Astrocyte (in vitro differentiated cells and primary cell): ENCODE results near the gene HNRNPL. TPM values are rescaled to one million over a fixed set of nuclear protein-coding genes. Genes with fewer than 3 reads are reported as not detected.

ENCODE experiments used
- DNase-seq: peaks from one replicate; pipeline ENCODE4 v3.0.0-alpha.2; 2010; ENCODE audit warnings: low read depth
- FAIRE-seq: peaks from 2 replicates; lab custom pipeline; 2011; peaks lifted over from hg19 to GRCh38; lab: Jason Lieb, UNC
- H2AFZ ChIP-seq: 2 replicates; pipeline ENCODE4 v1.6.0; 2012; ENCODE audit warnings: low read depth, low read length, inconsistent platforms
- H3K27ac ChIP-seq: 2 replicates; pipeline ENCODE4 v1.5.1; 2011; ENCODE audit warnings: low read depth, low read length, inconsistent platforms
- H3K27me3 ChIP-seq: 2 replicates; pipeline ENCODE4 v1.6.0; 2011; ENCODE audit warnings: low read length, inconsistent platforms; ENCODE audit not compliant: insufficient read depth
- H3K36me3 ChIP-seq: 2 replicates; pipeline ENCODE4 v1.5.1; 2011; ENCODE audit warnings: low read length, inconsistent platforms; ENCODE audit not compliant: insufficient read depth
- H3K4me1 ChIP-seq: 2 replicates; pipeline ENCODE4 v1.5.1; 2011; ENCODE audit warnings: low read length, inconsistent platforms; ENCODE audit not compliant: insufficient read depth
- H3K4me2 ChIP-seq: 2 replicates; pipeline ENCODE4 v1.6.0; 2012; ENCODE audit warnings: low read length, inconsistent platforms
- H3K4me3 ChIP-seq: 2 replicates; pipeline ENCODE4 v1.5.1; 2011; ENCODE audit warnings: low read depth, mild to moderate bottlenecking, low read length, inconsistent platforms; ENCODE audit not compliant: insufficient read depth
- H3K79me2 ChIP-seq: 2 replicates; pipeline ENCODE4 v1.6.0; 2012; ENCODE audit warnings: mild to moderate bottlenecking, low read length, inconsistent platforms; ENCODE audit not compliant: insufficient read depth
- H3K9ac ChIP-seq: 2 replicates; pipeline ENCODE4 v1.6.0; 2012; ENCODE audit warnings: mild to moderate bottlenecking, low read length, inconsistent platforms
- H3K9me3 ChIP-seq: 2 replicates; pipeline ENCODE4 v1.5.1; 2012; ENCODE audit warnings: low read depth, mild to moderate bottlenecking, low read length, inconsistent platforms; ENCODE audit not compliant: insufficient read depth
- H4K20me1 ChIP-seq: 2 replicates; pipeline ENCODE4 v1.6.0; 2012; ENCODE audit warnings: low read length, inconsistent platforms; ENCODE audit not compliant: insufficient read depth
- H3K27ac Mint-ChIP-seq: one replicate; pipeline ENCODE4 v1.8.0; 2021; ENCODE audit warnings: mild to moderate bottlenecking, mixed read lengths; ENCODE audit not compliant: unreplicated experiment
- H3K27me3 Mint-ChIP-seq: one replicate; pipeline ENCODE4 v1.8.0; 2021; ENCODE audit warnings: low read depth, mixed read lengths; ENCODE audit not compliant: unreplicated experiment
- H3K36me3 Mint-ChIP-seq: one replicate; pipeline ENCODE4 v1.8.0; 2021; ENCODE audit warnings: low read depth, mixed read lengths; ENCODE audit not compliant: unreplicated experiment
- H3K4me1 Mint-ChIP-seq: one replicate; pipeline ENCODE4 v1.8.0; 2021; ENCODE audit warnings: low read depth, mixed read lengths; ENCODE audit not compliant: unreplicated experiment
- H3K4me3 Mint-ChIP-seq: one replicate; pipeline ENCODE4 v1.8.0; 2021; ENCODE audit warnings: mild to moderate bottlenecking, moderate library complexity, mixed read lengths; ENCODE audit not compliant: unreplicated experiment
- H3K9me3 Mint-ChIP-seq: one replicate; pipeline ENCODE4 v1.8.0; 2021; ENCODE audit warnings: mild to moderate bottlenecking, mixed read lengths; ENCODE audit not compliant: unreplicated experiment
- EZH2 ChIP-seq: IDR thresholded peaks from 2 replicates; pipeline ENCODE4 v1.6.1; 2012; ENCODE audit warnings: mild to moderate bottlenecking, low read length, inconsistent platforms; ENCODE audit not compliant: insufficient read depth
- total RNA-seq: library from RNA; stranded (reverse); gene quantifications from 2 replicates; pipeline ENCODE4 v1.2.1, GENCODE V29; 2021
- TF ChIP-seq, protein P1 (sequence below): IDR thresholded peaks from 2 replicates; pipeline ENCODE4 v1.5.1; 2011; ENCODE audit warnings: low read depth, mild to moderate bottlenecking, inconsistent platforms, low read length, moderate library complexity; ENCODE audit not compliant: insufficient read depth

HNRNPL gene
- total RNA-seq, 1 donor from 2014 or later: 314 TPM

DNA sequence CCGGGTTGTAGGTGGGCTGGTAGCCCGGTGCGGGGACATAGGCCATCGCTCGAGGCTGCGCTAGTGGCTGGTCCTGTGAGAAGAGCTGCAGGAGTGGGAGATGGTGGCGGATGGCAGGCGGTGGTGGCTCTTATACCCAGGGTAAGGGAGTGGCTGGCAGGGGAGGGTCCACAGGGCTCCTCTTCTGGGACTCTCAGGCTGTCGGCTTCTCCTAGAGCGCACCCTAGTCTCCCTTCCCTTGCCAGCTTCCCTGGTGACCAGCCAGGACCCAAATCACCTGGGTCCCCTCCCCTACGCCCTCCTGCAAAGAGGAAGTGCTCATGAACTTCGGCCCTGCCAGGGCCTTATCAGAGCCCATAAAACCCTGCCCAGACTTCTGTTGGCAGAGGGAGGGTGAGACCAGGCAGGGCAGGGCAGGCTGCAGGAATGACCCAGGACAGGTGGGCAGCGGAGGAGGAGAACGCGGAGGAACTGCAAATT, 36.9 kb downstream of the HNRNPL start, which contains the start of gene LGALS4:
Gene LGALS4 (minus strand): TSS at position 105 of the 480 bp plus-strand sequence. CDS start 59 bp downstream, at position 46.
- H3K36me3 ChIP-seq: no peaks in the 10 kb centered on the region
- no peak for DNase-seq
- H3K9me3 ChIP-seq: no peaks in the 10 kb centered on the region
- H3K27ac ChIP-seq: no peak within 1 kb of the TSS
- FAIRE-seq: no peak
- no peak within 1 kb of the TSS for H3K4me3 ChIP-seq
- H3K27ac Mint-ChIP-seq: no peak within 1 kb of the TSS
- no peak within 1 kb of the TSS for H2AFZ ChIP-seq
- H3K27me3 ChIP-seq: no peaks in the 10 kb centered on the region
- no peak within 1 kb of the TSS for H3K4me3 Mint-ChIP-seq
- no peak for TF ChIP-seq EZH2
- TF ChIP-seq, protein P1, sequence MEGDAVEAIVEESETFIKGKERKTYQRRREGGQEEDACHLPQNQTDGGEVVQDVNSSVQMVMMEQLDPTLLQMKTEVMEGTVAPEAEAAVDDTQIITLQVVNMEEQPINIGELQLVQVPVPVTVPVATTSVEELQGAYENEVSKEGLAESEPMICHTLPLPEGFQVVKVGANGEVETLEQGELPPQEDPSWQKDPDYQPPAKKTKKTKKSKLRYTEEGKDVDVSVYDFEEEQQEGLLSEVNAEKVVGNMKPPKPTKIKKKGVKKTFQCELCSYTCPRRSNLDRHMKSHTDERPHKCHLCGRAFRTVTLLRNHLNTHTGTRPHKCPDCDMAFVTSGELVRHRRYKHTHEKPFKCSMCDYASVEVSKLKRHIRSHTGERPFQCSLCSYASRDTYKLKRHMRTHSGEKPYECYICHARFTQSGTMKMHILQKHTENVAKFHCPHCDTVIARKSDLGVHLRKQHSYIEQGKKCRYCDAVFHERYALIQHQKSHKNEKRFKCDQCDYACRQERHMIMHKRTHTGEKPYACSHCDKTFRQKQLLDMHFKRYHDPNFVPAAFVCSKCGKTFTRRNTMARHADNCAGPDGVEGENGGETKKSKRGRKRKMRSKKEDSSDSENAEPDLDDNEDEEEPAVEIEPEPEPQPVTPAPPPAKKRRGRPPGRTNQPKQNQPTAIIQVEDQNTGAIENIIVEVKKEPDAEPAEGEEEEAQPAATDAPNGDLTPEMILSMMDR: no peak
- no peaks in the 10 kb centered on the region for H4K20me1 ChIP-seq
- H3K36me3 Mint-ChIP-seq: peaks cover 20% of the 10 kb centered on the region
- no peaks in the 10 kb centered on the region for H3K4me1 ChIP-seq
- no peaks in the 10 kb centered on the region for H3K79me2 ChIP-seq
- H3K4me1 Mint-ChIP-seq: no peaks in the 10 kb centered on the region
- H3K27me3 Mint-ChIP-seq: peaks cover 2% of the 10 kb centered on the region
- H3K9ac ChIP-seq: no peak within 1 kb of the TSS
- H3K9me3 Mint-ChIP-seq: no peaks in the 10 kb centered on the region
- no peak within 1 kb of the TSS for H3K4me2 ChIP-seq

DNA sequence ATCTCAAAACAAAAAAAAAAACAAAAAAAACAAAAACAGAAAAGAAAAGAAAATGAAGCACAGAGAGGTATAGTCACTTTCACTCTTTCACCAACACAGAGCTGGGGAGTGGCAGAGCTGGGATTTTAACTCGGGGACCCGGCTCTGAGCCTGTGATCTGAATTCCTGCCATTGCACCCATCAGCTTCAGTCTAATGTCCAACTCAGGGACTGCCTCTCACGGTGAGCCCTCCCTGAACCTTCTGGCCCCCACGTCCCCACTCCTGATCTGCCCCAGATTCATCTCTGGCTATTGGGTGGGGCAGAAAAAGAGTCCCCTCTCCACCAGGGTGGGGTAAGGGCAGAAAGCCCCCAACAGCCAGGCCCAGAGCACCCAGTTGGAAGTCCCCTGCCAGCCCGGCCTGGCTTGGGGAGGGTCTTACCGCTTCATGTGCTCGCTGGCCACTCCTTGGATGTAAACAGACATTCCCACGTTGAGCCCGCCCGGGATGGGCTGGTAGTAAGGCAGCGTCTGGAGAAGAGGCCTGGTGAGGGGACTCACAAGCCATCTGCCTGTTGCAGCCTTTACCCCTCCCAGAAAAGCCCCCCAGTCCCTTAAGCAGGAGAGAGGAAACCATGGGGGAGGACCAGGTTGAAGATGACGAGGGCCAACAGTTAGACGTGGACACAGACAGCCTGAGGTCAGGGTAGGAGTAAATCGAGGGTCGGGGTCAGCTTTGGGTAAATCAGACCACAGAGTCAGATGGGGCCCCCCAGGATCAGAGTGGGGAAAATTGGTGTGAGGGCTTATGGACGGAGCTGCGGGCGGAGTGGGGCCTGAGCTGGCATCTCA, 37.6 kb downstream of the HNRNPL start:
- H3K9me3 ChIP-seq: no peaks in the 10 kb centered on the region
- no peaks in the 10 kb centered on the region for H3K36me3 ChIP-seq
- TF ChIP-seq, protein P1: no peak
- TF ChIP-seq EZH2: no peak
- Mint-ChIP-seq H3K27ac (no peak overlapping the region), H3K4me3 (no peak overlapping the region), H3K36me3 (peaks cover 17% of the 10 kb centered on the region), H3K9me3 (no peaks in the 10 kb centered on the region), H3K27me3 (peaks cover 2% of the 10 kb centered on the region), H3K4me1 (no peaks in the 10 kb centered on the region)
- H3K9ac ChIP-seq: no peak overlapping the region
- no peaks in the 10 kb centered on the region for H3K4me1 ChIP-seq
- no peak for DNase-seq
- H3K27me3 ChIP-seq: no peaks in the 10 kb centered on the region
- no peak overlapping the region for H2AFZ ChIP-seq
- no peak overlapping the region for H3K4me3 ChIP-seq
- no peaks in the 10 kb centered on the region for H4K20me1 ChIP-seq
- no peaks in the 10 kb centered on the region for H3K79me2 ChIP-seq
- no peak overlapping the region for H3K4me2 ChIP-seq
- no peak overlapping the region for H3K27ac ChIP-seq
- FAIRE-seq: no peak
